NCI-H2107 treated with DMSO at 0.1 percent for 48 hours (cell line): Measurements from ENCODE around the gene FAM209A.
"Not testable (repeated sequence)": the region's sequence is repeated elsewhere in the genome, so short reads cannot be mapped to it uniquely, and the experiment has no call there.

ENCODE experiments used
- DNase-seq: peaks from one replicate; lab custom pipeline; 2025; ENCODE audit not compliant: unreplicated experiment; lab: John Stamatoyannopoulos, UW

The FAM209A gene

DNA sequence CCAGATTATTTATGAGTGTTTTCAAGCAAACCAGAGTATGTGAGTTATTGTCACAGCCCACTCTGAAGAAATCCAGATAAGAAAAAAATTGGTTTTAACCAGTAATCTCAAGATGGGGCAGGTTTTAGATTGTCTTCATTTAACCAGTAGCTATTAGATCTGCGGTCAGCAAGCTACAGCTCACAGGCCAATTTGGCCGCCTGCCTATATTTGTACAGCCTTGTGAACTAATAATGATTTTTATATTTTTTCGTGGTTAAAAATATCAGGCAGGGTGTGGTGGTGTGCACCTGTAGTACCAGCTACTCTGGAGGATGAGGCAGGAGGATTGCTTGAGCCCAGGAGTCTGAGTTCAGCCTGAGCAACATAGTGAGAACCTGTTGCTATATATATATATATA is 13.5 kb downstream of the FAM209A start:
- no peak for DNase-seq

DNA sequence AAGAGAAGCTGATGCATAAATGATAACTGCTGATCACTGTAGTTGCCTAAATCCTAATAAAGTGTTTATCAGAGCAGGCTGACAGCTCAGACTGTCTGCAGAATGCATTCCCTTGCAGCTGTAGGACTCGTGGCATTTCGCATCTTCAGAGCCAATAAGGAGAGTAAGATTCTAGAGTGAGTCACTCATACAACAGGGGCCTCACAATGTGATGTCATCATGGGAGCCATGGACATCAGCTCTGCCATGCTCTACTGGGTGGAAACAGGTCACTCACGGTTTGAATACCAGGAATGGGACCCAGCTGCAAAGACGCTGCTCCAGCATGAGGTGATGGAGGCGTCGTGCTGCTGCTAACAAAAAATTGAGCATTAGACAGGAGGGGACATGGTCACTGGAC is 15.9 kb downstream of the FAM209A start:
- no peak for DNase-seq

DNA sequence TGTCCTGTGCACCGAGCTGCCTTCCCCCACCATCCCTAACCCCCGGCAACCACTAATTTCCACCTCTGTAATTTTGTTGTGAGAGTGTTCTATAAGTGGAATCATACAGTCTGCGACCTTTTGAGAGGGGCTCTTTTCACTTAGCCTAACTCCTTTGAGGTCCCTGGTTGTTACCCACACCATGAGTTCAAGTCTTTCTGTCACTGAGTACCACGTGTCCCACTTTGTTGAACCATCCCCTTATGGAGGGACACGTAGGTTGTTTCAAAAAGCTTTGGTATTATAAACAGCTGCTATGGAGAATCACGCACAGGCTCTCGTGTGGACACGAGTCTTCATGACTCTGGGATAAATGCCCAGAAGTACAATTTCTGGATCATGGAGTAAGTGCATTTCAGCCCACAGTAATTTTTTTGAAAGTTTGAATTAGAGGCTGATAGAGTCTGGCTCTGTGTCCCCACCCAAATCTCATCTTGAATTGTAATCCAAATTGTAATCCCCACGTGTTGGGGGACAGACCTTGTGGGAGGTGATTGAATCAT is 18.0 kb downstream of the FAM209A start:
- DNase-seq, result no peak

DNA sequence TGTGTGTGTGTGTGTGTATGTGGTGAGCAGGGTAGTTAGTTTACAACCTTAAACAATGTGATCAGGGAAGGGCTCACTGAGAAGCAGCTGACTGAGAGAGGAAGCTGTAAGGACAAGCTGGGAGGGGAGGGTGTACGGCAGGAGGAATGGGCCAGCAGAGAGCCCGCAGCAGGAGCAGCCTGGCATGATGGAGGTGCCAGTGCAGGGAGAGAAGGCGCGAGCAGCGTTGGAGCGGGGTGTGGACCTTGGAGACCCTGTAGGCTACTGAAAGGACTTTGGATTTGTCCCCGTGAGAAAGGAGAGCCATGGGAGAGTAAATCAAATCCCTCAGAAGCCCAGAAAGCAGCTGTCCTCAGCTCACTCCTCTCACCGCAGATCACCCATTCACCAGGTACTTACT is 27.0 kb downstream of the FAM209A start:
- no peak for DNase-seq

GRCh38 chr20:56552911-56553629 is 28.5 kb downstream of the FAM209A start:
- no peak for DNase-seq

GRCh38 chr20:56554869-56555268 is 30.3 kb downstream of the FAM209A start:
- DNase-seq, result peak; percentile 26

DNA sequence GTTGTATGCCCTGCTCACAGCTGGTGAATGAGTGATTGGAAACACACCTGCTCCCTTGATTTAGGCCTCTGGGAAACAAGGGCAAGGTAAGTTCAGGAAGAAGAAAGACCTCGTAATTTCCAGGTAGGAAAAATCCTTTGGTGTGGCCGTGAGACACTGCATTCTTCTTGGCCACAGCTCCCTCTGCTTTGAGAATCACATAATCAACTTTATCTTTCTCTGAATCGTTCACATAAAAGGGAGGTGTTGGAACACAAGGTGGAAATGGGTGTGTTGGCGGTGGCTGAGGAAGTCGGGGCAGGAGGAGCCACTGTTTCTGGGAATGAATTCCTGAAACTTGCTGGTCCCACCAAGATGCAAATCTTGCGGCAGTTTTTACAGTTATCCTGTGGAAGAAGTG is 34.4 kb downstream of the FAM209A start:
- no peak for DNase-seq

- DNase-seq, result not testable (repeated sequence)
Measured at GRCh38 chr20:56564526-56564925, 40.0 kb downstream of the FAM209A start.

- DNase-seq, result no peak
Measured at GRCh38 chr20:56565511-56565910, 41.0 kb downstream of the FAM209A start.

- no peak for DNase-seq
Measured at GRCh38 chr20:56566621-56567020, 42.1 kb downstream of the FAM209A start.

DNA sequence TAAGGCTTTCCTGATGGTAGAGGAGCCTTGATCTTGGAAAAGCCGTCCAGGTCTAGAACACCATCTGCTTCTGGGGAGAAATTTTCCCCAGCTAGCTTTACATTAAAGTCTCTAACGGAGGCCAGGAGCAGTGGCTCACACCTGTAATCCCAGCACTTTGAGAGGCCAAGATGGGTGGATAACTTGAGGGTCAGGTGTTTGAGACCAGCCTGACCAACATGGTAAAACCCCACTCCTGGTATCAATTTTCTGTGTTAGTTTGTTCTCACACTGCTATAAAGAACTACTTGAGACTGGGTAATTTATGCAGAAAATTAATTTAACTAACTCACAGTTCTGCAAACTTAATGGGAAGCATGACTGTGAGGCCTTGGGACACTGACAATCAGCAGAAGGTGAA is 46.3 kb downstream of the FAM209A start:
- DNase-seq, result no peak

- DNase-seq, result no peak
Measured at GRCh38 chr20:56572172-56572571, 47.6 kb downstream of the FAM209A start.

- no peak for DNase-seq
Measured at GRCh38 chr20:56573986-56574385, 49.4 kb downstream of the FAM209A start.

GRCh38 chr20:56574531-56575142 is 50.1 kb downstream of the FAM209A start:
- no peak for DNase-seq

DNA sequence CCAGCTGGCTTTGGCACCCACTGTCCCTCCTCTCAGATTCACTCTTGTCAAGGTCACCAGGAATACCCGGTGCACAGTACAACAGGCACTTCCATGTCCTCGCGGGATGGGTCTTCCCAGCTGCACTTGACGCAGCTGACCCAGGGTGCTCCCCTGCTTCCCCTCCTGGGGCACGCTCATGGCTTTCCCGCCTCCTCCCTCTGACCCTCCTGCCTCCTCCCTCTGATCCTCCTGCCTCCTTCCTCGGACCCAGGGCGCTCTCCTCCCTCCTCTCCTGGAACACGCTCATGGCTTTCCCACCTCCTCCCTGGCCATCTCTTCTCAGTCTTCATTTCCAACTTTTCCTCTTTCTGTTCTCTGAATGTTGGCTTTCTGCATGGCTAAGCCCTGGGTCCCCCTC is 50.6 kb downstream of the FAM209A start:
- no peak for DNase-seq
